ENCODE measurements around the gene PPARGC1A. TPM values are rescaled to one million over a fixed set of nuclear protein-coding genes. Genes with fewer than 3 reads are reported as not detected.

The PPARGC1A gene
- total and polyA plus RNA-seq, 10 of the 15 experiments (the other 5 are each of a cell fraction or from before 2014, with no cell fraction given): 0.01 to 0.05 (median 0.04) TPM; not detected in 7

- ChIA-PET CTCF (no interaction called here), RAD21 (ENCODE audit: unreplicated experiment) (interaction anchor here (0.5 kb wide), 1 partner anchor 431 kb away, joined by 3 read pairs; no protein-coding TSS in a partner anchor), SMC1A (ENCODE audit: uncharacterized antibody, unreplicated experiment) (no interaction called here), POLR2A (no interaction called here)
- TF ChIP-seq IRF4 (IDR thresholded peaks at IDR 0.05; ENCODE audit: low read depth, low read length) (no peak), FOXM1 (IDR thresholded peaks at IDR 0.05; ENCODE audit: low read depth, low read length) (no peak), ZNF217 (IDR thresholded peaks at IDR 0.05) (no peak), HDGF (IDR thresholded peaks at IDR 0.05) (no peak), IRF5 (IDR thresholded peaks at IDR 0.05; ENCODE audit: borderline replicate concordance) (no peak), KAT2A (conservative IDR thresholded peaks at IDR 0.05; ENCODE audit: control insufficient read depth, low read depth, low read length) (no peak), RUNX3 (IDR thresholded peaks at IDR 0.05; ENCODE audit: low read length) (no peak), BRCA1 (IDR thresholded peaks at IDR 0.05; ENCODE audit: low read depth, low read length) (no peak), NR2C2 (IDR thresholded peaks at IDR 0.05; ENCODE audit: borderline replicate concordance, control insufficient read depth, insufficient read length, low read depth) (no peak), USF1 (IDR thresholded peaks at IDR 0.05; ENCODE audit: borderline replicate concordance, extremely low read length, insufficient read depth, low read depth, low read length) (no peak), HDAC2 (IDR thresholded peaks at IDR 0.05) (no peak), TCF3 (IDR thresholded peaks at IDR 0.05; ENCODE audit: borderline replicate concordance, insufficient read depth, low read depth, low read length) (no peak), PAX5 (IDR thresholded peaks at IDR 0.05; ENCODE audit: borderline replicate concordance, low read depth, low read length) (no peak), CBX3 (IDR thresholded peaks at IDR 0.05; ENCODE audit: borderline replicate concordance, low read depth) (no peak), YY1 (IDR thresholded peaks at IDR 0.05; ENCODE audit: low read depth, low read length) (no peak), ZNF687 (IDR thresholded peaks at IDR 0.05) (no peak)
- no peak for ATAC-seq
- Histone ChIP-seq H3K4me1 (ENCODE audit: control insufficient read depth, insufficient read depth, low read length) (no peaks in the 10 kb centered on the region), H3K36me3 (ENCODE audit: control insufficient read depth in 2 of 2, insufficient read depth in 2 of 2, low read length in 1 of 2) (no peaks in the 10 kb centered on the region), H2AFZ (ENCODE audit: control insufficient read depth, low read depth, low read length) (no peak overlapping the region), H3K4me3 (no peak overlapping the region), H3K4me2 (ENCODE audit: control insufficient read depth, insufficient read depth) (no peak overlapping the region), H3K27me3 (replicated peaks in 1 of 2; ENCODE audit: control insufficient read depth in 2 of 2, insufficient read depth in 2 of 2, low read length in 1 of 2) (no peaks in the 10 kb centered on the region), H3K9me3 (replicated peaks; ENCODE audit: control insufficient read depth, insufficient read depth, low read length) (no peaks in the 10 kb centered on the region), H3K27ac (ENCODE audit: control insufficient read depth, insufficient read depth) (no peak overlapping the region), H4K20me1 (ENCODE audit: control insufficient read depth, insufficient read depth) (no peaks in the 10 kb centered on the region), H3K9ac (ENCODE audit: control insufficient read depth, insufficient read depth, low read length) (no peak overlapping the region), H3K79me2 (ENCODE audit: control insufficient read depth, insufficient read depth, low read length) (no peaks in the 10 kb centered on the region)
- DNase-seq (ENCODE audit: low read depth, low spot score): no peak
- in situ Hi-C loops (cut with MboI) (no loop called here), intact Hi-C loops (cut with micrococcal nuclease; ENCODE audit: unreplicated experiment) (no loop called here)
- 23% methylated on average over 4 of the region's 4 CpGs for WGBS (ENCODE audit: insufficient coverage, insufficient replicate concordance, low lambda C conversion rate, missing lambda C conversion rate)
- BruUV-seq (replicated peaks): no TSS peak
- no peak for FAIRE-seq
Observed at GRCh38 chr4:23853986-23854660, 35.7 kb downstream of the PPARGC1A start.
